Iris pigment epithelial cell (primary cell): ENCODE data around the gene MOB4.
"Not testable (repeated sequence)": the region's sequence is repeated elsewhere in the genome, so short reads cannot be mapped to it uniquely, and the experiment has no call there.

Experiments used
- DNase-seq: peaks from one replicate; pipeline ENCODE4 v3.0.0-alpha.2; 2011; ENCODE audit warnings: low read depth

The MOB4 gene

DNA sequence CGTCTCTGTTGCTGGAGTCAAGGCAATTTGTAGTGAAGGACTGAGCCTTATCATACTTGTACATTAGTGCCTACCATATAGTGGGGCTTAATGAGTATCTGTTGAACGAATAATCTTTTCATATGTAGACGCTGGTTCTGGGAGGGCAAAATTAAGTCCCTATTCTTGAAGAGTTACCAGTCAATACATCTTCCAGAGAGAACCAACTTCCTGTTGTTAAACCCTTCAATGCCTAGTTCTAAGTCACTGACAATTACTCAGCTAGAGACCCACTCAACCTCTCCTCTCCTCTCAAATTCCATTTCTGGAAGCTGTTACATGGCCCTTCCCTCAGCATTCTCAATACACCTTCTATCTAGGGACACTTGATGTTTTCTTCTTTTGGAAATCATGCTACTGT lies 1.1 kb upstream of the MOB4 start:
- DNase-seq: peak; percentile 11

DNA sequence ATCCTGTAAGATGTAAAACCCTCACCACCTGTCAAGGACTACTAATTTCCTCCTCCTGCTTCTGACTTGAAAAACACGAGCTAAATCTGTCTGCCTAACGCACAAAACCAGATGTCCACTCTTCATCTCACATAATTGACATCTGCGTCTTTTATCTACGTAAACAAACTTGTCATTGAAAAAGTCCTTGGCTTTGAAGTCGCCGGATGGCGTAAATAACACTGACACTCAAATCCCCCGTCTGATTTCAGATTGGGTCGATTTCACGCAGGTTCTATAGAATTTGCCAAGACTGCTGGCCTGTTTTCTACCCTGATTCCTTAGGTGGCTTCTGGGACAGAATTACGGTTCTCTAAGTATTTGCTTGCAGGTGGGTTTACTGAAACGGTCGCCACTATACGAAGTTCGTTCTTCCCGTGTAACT lies 539 bp upstream of the MOB4 start:
- DNase-seq: peak; percentile 28

DNA sequence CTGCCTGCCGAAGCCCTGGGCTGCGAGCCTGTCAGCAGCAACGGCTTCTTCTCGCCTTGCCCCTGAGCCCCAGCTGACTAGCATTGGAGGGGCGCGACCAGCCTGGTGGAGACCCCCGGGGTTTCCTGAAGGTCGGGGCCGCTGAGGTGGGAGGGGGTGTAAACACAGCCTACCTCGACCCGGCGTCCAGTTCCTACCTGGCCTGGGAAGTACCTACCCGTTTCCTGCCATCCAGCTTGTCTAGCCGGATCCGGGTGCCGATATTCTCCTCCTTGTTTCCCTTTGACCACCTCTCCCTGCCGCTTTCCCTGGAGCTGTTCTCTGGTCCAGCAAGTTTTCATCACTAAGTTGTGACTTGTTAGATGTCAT lies 511 bp downstream of the MOB4 start:
- DNase-seq: peak; percentile 40

DNA sequence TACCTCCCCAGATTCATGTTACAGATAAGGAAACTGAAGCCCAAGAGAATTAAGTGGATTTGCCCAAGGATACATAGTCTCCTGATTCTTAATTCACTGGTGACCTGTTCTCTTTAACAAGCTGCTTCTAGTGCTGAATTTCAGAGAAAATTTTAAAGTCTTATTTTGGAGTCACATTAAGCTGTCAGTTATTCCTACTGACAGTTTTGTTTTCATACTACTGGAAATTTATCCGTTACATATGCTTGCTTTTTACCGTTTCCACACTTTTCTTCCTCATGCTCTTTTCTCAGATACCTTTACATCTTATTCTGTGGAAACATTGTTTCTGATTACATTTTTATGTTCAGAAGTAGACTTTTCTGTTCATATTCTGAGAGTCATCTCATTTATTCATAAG lies 1.3 kb downstream of the MOB4 start:
- no peak for DNase-seq

DNA sequence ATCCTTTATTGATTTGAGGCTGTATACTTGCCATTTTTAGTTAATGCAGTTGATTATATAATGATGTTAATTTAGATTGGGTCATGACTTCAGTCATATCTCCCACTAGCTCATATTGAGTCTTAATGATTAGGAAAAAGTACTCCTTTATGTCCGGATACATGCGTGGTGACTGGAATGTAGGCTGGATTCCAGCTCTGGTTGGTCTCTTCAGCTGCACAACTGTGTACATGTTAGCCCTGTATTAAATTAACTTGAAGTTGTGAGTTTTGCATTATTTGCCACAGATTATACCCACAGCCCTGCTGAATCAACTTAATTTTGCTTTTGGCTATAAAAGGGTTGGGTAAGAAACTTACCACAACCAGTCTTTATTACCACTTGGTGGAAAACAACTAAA lies 22.5 kb downstream of the MOB4 start:
- peak; percentile 43 for DNase-seq

DNA sequence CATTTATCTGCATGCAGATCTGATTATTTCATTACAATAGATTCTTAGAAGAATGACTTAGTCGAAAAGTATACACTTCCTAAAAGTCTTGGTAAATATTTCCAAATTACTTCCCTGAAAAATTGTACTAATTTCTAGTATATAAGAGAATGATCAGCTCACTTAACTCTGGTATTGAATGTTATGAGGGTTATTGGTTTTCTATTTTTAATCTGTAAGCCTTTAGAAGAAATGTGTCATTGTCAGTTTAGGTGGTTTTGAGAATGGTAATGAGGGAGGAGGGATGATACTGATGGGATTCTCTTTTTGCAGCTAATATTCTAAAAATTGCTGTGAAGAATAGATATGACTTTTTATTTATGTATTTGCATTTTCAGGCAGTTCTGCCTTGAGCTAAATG lies 23.9 kb downstream of the MOB4 start:
- DNase-seq: no peak

DNA sequence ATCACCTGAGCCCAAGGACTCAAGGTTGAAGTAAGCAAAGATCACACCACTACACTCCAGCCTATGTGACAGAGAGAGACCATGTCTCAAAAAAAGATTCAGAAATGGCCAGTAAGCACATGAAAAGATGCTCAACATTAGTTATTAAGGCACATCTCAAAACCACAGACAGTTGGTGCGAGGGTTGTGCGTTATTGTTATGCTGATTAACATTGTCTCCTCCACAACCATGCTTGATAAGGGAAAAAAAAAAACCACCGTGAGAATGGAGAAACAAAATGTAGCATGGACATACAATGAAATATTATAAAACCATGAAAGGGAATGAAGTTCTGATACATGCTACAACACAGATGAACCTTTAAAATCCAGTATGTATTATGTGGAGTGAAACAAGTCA lies 27.3 kb downstream of the MOB4 start:
- no peak for DNase-seq

DNA sequence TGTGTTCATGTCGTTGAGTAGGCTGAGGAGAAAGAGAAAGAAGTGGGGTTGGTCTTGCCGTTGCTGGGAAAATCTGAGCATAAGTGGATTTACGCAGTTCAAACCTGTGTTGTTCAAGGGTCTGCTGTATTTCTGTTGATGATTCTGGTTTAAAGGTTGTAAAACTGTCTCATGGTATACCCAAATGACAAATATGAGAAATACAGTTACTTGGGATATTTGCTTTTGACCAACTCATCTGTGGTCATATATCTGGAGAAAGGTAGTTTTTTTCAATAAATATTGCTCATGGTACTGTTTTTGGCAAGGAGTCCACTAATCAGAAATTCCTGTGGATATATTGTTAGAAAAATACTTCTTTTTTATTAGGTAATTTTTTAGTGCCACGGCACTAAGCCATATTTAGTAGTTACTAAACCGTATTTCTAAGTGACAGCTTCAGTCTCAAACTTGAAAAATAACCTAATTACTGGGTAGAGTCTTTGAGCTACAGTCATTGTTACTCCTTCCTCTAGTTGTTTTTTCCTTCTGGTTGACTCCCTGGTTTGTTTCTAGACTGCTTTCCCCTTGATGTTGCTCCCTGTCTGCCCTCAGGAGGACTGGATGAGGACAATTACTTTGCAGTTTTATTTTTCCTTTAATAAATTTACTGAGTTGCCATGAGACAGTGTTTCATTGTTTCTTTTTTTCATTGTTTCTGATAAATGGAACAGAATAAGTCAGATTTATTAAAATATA lies 31.5 kb downstream of the MOB4 start:
- no peak for DNase-seq

DNA sequence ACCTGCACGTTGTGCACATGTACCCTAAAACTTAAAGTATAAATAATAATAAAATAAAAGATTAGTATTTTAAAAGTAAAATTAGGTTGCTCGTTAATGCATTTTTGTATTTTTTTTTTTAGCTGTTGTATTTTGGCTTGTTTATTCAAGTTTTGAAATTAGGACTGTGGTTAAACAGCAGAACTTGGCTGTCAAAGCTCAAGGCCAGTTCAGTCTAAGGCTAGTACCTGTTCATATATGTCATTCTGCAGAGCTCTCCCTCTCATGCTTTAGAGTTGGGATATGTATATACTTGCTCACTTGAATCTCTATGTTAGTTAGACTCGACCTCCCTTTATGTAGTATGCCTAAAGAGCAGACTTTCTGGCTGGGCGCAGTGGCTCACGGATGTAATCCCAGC lies 32.7 kb downstream of the MOB4 start:
- no peak for DNase-seq

DNA sequence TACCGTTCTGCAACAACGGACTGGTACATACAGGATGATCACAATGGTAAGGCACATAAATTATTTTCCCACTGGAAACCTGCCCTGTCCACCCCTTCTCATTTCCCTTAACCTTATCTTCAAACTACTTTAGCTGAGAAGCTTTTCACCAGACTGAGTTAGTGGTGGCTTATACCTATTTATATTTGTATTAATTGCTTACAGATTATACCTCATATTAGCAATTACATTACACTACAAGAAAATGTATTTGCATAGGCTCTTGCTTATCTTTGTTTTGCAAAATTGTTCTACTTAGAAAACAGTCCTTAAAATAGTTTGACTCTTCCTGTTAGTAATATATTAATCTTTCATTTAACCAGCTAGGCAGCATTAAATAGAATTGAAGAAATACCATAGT lies 35.4 kb downstream of the MOB4 start:
- DNase-seq: not testable (repeated sequence)

DNA sequence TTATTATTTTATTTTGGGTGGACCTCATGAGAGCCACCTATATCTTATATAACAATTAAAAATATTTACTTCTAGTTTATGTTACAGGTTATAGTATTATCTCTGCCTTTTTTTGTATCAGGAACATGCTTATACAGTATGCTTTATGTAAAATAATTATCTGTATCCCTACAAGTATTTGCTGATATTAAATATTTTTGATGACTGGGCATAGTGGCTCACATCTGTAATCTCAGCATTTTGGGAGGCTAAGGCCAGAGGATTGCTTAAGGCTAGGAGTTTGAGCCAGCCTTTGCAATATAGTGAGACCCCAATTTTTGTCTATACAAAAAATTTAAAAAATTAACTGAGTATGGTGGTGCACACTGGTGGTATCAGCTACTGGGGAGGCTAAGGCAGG lies 39.6 kb downstream of the MOB4 start:
- no peak for DNase-seq

DNA sequence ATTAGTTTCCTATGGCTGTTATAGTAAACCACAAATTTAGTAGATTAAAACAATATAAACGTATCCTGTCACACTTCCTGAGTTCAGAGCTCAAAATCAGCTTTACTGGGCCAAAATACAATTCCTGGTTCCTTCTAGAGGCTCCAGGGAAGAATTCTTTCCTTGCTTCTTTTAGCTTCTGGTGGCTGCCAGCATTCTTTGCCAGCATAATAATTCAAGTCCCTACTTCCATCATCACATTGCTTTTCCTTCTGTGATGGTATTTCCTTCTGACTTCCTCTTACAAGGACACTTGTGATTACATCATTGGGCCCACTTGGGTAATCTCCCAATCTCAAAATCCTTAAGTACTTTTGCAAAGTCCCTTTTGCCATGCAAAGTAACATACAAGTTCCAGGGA lies 40.6 kb downstream of the MOB4 start:
- DNase-seq: peak; percentile 41

DNA sequence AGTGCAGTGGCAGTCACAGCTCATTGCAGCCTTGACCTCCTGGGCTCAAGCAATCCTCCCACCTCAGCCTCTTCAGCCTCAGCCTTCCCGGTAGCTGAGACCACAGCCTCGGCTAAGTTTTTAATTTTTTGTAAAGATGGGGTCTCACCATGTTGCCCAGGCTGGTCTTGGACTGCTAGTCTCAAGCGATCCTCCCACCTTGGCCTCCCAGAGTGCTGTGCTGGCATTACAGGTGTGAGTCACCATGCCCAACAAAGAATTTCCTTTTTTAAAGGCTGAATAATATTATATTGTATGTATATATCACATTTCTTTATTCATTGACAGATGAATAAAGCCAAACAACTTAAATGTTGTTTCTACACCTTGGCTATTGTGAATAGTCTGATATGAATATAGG lies 42.5 kb downstream of the MOB4 start:
- DNase-seq: no peak

DNA sequence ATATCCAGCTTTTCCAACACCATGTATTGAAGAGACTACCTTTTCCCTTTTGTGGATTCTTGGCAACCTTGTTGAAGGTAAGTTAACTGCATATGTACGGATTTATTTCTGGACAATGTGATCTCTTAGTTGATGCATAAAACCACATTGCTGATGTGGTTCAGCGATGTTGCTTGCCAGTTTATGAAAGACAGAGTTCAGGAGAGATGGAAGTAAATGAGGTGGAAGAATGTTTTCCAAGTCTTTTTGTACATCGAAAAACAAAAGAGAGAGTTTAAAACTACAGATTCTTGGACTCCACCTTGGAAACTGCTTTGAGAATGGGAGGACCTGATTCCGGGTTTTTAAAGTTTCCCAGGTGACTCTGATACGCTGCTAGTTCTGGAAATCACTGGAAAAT lies 43.8 kb downstream of the MOB4 start:
- DNase-seq: no peak

DNA sequence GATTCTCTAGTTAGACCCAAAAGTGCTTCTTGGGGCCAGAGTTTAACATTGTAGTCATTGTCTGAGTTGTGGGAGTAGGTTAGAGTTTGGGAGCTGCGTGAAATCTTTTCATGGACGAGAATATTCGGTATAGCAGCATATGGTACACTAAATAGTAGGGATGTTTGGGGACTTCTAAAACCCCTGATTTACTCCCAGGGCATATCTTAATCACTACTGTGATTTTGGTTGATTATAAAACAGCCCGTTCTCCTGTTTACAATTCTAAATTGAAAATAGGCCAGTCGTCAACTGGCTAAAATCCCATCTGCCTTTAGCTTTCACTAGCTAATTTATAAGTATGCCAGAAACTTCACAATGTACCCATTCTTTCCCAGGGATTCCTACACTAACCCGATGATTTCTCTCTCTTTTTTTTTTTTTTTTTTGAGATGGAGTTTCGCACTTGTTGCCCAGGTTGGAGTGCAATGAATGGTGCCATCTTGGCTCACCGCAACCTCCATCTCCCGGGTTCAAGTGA lies 44.3 kb downstream of the MOB4 start:
- DNase-seq: no peak

DNA sequence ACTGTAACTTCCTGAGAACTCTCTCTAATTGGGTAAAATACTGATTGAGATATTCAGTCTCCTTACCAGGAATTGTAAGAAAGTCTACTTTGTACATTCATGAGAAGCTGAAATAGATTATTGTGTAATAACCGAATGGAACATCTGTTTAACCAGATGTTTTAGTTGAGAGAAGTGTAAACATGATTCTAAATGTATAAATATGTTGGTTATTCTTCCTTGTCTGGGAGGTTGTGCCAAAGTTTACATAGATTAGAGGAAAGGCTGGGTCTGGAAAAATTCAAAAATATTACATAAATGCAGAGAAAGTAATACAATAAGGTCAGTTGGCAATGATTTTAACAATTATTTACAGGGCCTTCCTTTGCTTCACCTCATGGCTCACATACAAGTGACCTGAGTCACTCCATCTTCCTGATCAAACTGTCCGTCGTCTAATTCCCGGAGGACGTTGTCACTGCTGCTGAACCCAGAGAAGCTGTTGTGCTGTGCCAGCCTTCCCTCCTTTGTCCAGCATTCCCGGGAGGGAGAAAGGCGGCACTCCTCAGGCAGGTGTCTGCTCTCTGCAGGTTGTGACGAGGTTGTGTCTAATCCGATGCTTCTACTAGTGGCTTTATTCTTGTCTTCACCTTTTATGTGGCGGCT lies 55.9 kb downstream of the MOB4 start:
- peak; percentile 47 for DNase-seq

DNA sequence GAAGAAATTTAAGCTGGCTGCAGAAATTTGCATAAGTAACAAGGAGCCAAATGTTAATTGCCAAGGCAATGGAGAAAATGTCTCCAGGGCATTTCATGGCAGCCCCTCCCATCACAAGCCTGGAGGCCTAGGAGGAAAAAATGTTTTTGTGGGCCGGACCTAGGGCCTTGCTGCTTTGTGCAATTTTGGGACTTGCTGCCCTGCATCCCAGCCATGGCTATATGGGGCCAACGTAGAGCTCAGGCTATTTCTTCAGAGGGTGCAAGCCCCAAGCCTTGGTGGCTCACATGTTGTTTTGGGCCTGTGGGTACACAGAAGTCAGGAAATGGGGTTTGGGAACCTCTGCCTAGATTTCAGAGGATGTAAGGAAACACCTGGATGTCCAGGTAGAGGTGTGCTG lies 57.7 kb downstream of the MOB4 start:
- no peak for DNase-seq

DNA sequence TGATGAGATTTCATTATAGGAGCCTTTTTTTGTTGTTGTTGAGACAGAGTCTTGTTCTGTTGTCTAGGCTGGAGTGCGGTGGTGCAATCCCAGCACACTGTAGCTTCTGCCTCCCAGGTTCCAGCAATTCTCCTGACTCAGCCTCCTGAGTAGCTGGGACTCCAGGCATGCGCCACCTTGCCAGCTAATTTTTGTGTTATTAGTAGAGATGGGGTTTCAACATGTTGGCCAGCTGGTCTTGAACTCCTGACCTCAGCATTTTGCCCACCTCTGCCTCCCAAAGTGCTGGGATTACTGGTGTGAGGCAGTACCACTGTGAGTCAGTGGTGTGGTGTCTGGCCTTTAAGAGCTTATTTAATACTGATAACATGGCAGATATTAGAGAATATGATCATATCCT lies 60.1 kb downstream of the MOB4 start:
- peak; percentile 91 for DNase-seq

DNA sequence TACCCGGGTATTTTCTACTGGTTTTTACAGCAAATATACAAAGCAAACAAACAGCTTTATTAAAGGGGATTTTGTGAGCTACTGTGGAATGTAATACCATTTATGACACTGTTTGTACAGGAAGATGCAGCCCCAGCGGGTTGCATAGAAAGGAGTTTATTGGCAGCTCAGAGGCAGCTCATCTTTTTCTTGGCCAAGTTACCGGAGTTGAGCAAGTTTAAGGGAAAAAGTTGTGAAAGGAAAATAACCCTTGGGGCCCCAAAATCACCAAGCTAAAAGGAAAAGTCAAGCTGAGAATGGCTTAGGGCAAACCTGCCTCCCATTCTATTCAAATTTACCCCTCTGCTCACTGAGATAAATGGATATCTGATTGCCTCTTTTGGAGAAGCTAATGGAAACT lies 60.8 kb downstream of the MOB4 start:
- peak; percentile 96 for DNase-seq

DNA sequence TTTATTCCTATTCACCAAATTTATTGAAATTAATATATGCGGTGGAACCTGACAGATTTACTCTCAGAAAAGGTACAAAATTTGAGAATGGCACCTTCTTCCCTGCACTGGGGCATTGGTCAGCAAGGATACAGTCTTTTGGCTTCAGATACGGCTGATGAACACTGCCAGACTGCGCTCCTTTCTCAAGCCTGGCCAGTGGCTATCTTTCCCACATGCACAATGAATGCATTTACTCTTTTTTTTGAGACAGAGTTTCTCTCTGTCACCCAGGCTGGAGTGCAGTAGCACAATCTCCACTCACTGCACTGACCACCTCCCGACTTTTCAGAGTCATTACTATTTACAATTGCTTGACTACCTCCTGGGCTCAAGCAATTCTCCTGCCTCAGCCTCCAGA lies 61.6 kb downstream of the MOB4 start:
- DNase-seq: no peak

DNA sequence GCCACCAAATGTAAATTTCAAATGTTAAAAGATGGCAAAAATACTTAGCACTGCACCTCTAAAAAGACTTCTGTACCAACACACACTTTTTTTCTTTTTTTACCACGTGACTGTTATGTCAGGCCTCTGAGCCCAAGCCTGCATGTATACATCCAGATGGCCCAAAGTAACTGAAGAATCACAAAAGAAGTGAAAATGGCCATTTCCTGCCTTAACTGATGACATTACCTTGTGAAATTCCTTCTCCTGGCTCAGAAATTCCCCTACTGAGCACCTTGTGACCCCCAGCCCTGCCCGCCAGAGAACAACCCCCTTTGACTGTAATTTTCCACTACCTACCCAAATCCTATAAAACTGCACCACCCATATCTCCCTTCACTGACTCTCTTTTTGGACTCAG lies 62.4 kb downstream of the MOB4 start:
- DNase-seq: not testable (repeated sequence)

DNA sequence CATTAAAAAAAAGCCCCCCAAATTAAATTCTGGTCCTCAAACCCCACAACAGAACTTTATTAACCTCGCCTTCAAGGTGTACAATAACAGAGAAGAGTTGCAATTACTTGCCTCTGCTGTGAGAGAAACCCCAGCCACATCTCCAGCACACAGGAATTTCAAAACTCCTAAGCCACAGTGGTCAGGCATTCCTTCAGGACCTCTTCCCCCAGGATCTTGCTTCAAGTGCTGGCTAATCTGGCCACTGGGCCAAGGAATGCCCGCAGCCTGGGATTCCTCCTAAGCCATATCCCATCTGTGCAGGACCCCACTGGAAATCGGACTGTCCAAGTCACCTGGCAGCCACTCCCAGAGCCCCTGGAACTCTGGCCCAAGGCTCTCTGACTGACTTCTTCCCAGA lies 64.3 kb downstream of the MOB4 start:
- not testable (repeated sequence) for DNase-seq

DNA sequence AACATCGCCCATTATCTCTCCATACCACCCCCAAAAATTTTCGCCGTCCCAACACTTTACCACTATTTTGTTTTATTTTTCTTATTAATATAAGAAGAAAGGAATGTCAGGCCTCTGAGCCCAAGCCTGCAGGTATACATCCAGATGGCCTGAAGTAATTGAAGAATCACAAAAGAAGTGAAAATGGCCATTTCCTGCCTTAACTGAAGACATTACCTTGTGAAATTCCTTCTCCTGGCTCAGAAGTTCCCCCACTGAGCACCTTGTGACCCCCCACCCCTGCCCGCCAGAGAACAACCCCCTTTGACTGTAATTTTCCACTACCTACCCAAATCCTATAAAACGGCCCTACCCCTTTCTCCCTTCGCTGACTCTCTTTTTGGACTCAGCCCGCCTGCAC lies 71.4 kb downstream of the MOB4 start:
- DNase-seq: not testable (repeated sequence)
